Progenitor cell of endocrine pancreas (in vitro differentiated cells): ENCODE results near the gene DUSP9. TPM values are rescaled to one million over a fixed set of nuclear protein-coding genes. Genes with fewer than 3 reads are reported as not detected.
A peak's percentile ranks its signal among the peaks of the same experiment; 100 is the strongest.

Source experiments
- DNase-seq: peaks from one replicate; pipeline ENCODE4 v3.0.0; 2021; ENCODE audit warnings: low spot score; ENCODE audit not compliant: unreplicated experiment
- H3K27ac Mint-ChIP-seq: 2 replicates; pipeline ENCODE4 v1.8.0; 2021; ENCODE audit warnings: mild to moderate bottlenecking, moderate library complexity, mixed read lengths
- H3K27me3 Mint-ChIP-seq: 2 replicates; pipeline ENCODE4 v1.8.0; 2021; ENCODE audit warnings: mixed read lengths
- H3K36me3 Mint-ChIP-seq: 2 replicates; pipeline ENCODE4 v1.8.0; 2022; ENCODE audit warnings: mixed read lengths; ENCODE audit not compliant: insufficient read depth
- H3K4me1 Mint-ChIP-seq: 2 replicates; pipeline ENCODE4 v1.8.0; 2021; ENCODE audit warnings: low read depth, mixed read lengths
- H3K4me3 Mint-ChIP-seq: 2 replicates; pipeline ENCODE4 v1.8.0; 2021; ENCODE audit warnings: low read depth, mild to moderate bottlenecking, moderate library complexity, mixed read lengths
- H3K9me3 Mint-ChIP-seq: 2 replicates; pipeline ENCODE4 v1.8.0; 2021; ENCODE audit warnings: low read depth, mixed read lengths
- total RNA-seq: library from RNA; stranded (reverse); gene quantifications from 2 replicates; pipeline ENCODE4 v1.2.1, GENCODE V29; 2021
- TF ChIP-seq, protein P1 (sequence below): fragments of 200-600 bp; sonication (generic); IDR thresholded peaks from one replicate; pipeline ENCODE4 v1.5.0; 2021; ENCODE audit warnings: antibody characterized with exemption, mild to moderate bottlenecking; ENCODE audit not compliant: unreplicated experiment

DUSP9 gene
- total RNA-seq, 1 donor from 2014 or later = 36.5 TPM

- Mint-ChIP-seq H3K4me1 (peaks cover 4% of the 10 kb centered on the region), H3K27ac (no peak overlapping the region), H3K9me3 (peaks cover 6% of the 10 kb centered on the region), H3K27me3 (peaks cover 30% of the 10 kb centered on the region), H3K36me3 (peaks cover 1% of the 10 kb centered on the region), H3K4me3 (no peak overlapping the region)
- no peak for DNase-seq
- TF ChIP-seq, protein P1, sequence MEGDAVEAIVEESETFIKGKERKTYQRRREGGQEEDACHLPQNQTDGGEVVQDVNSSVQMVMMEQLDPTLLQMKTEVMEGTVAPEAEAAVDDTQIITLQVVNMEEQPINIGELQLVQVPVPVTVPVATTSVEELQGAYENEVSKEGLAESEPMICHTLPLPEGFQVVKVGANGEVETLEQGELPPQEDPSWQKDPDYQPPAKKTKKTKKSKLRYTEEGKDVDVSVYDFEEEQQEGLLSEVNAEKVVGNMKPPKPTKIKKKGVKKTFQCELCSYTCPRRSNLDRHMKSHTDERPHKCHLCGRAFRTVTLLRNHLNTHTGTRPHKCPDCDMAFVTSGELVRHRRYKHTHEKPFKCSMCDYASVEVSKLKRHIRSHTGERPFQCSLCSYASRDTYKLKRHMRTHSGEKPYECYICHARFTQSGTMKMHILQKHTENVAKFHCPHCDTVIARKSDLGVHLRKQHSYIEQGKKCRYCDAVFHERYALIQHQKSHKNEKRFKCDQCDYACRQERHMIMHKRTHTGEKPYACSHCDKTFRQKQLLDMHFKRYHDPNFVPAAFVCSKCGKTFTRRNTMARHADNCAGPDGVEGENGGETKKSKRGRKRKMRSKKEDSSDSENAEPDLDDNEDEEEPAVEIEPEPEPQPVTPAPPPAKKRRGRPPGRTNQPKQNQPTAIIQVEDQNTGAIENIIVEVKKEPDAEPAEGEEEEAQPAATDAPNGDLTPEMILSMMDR = no peak
These were observed 24.9 kb downstream of the DUSP9 start for GRCh38 chrX:153671589-153672530.

DNA sequence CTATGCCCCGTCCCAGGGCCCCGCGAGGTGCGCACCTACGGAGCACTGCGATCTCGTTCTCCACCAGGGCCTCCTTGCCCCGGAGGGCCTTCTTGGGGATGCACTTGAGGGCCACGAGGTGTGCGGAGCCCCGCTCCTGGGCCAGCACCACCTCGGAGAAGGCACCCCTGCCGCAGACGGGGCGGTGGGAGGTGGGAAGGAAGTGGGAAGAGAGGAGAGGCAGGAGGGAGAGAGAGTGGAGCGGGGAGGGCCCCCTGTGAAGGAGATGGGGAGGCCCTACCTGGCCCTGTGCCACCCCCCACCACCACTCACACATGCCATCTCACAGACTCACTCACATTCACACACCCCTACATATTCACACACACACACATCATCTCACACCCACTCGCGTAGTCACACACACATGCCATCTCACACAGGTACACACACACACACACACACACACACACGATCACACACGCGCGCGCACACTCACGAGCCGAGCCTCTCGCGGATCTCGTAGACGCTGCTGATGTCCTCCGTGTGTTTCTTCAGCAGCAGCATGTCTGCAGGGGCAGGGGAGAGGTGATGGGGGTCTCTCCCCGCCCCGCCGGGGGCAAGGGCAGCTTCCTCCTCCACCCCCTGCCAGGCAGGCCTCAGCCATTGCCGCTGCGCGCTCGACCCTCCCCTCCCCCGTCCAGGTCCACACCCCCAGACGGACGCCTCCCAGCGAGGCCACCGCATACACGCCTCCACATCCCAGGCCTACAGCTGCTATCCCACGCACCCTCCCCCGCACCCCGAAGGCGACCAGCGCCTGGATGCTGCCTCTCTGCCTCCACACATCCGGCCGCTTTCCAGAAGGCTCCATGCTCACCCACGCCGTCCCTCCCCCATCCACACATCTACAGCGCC is 25.8 kb downstream of the DUSP9 start:
- TF ChIP-seq, protein P1 = no peak
- peak overlapping the region; percentile 37 for H3K4me3 Mint-ChIP-seq
- DNase-seq = peak; percentile 9

DNA sequence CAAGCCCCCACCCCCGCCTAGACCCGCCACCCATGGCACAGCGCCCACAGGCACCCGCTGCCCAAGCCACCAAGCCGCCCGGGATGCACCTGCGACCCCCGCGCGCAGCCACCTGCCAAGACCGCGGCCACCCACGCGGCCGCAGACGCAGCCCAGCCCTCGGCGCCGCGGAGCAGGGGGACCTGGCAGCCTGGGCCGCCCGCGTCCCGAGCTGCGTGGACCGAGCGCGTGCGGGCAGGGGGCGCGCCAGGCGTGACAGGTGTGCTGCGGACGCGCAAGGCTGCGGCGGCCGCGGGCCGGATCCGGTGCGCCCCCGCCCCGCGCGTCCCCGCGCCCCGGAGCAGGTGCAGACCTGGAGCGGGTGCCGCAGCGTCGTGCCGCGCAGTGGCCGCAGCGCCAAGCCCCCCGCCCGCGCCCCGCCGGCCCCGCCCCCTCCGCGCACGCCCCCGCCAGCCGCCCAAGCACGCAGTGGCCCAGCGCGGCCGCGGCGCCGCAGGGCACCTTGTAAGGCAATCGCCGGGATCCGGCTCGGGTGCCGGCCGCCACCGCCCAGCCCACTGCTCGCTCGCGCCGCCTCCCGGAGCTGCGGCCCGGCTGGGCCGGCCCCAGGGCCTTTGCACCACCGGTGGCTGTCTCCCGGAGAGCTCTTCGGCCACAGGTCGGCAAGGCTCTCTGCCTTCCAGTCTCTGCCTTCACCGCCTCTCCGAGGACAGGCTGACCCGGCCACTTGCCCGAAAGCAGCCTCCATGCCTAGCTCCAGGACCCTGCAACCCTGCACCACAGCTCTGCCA is 26.6 kb downstream of the DUSP9 start, which contains the start of gene PNCK:
PNCK (minus strand) TSS at position 386 of the 791 bp plus-strand sequence. CDS start 737 bp downstream, outside the sequence.
- H3K27me3 Mint-ChIP-seq = peaks cover 19% of the 10 kb centered on the region
- H3K27ac Mint-ChIP-seq = peak within 1 kb of the TSS; percentile 31
- H3K9me3 Mint-ChIP-seq = peaks cover 6% of the 10 kb centered on the region
- DNase-seq = no peak
- H3K4me1 Mint-ChIP-seq = peaks cover 4% of the 10 kb centered on the region
- TF ChIP-seq, protein P1 = no peak
- peaks cover 1% of the 10 kb centered on the region for H3K36me3 Mint-ChIP-seq
- peak within 1 kb of the TSS; percentile 39 for H3K4me3 Mint-ChIP-seq

More for the DNA sequence above, 25.8 kb downstream of the DUSP9 start:
- Mint-ChIP-seq H3K36me3 (peaks cover 1% of the 10 kb centered on the region), H3K9me3 (peaks cover 6% of the 10 kb centered on the region), H3K4me1 (peaks cover 4% of the 10 kb centered on the region), H3K27me3 (peaks cover 24% of the 10 kb centered on the region), H3K27ac (no peak overlapping the region)

- Mint-ChIP-seq H3K27me3 (peaks cover 19% of the 10 kb centered on the region), H3K4me3 (peak overlapping the region; percentile 39), H3K36me3 (peaks cover 1% of the 10 kb centered on the region), H3K4me1 (peaks cover 4% of the 10 kb centered on the region), H3K9me3 (peaks cover 6% of the 10 kb centered on the region), H3K27ac (peak overlapping the region; percentile 31)
- TF ChIP-seq, protein P1 = no peak
- DNase-seq = no peak
These were observed 27.3 kb downstream of the DUSP9 start for GRCh38 chrX:153674219-153674851.
